A549 treated with Mapracorat at 1 μM for 4 hours (cell line): Measurements from ENCODE around the gene HMGCL. TPM values are rescaled to one million over a fixed set of nuclear protein-coding genes. Genes with fewer than 3 reads are reported as not detected.

ENCODE experiments used
- total RNA-seq: library from RNA; stranded (reverse); fragments of 200-300 nt; extraction: Qiagen RNA extraction; gene quantifications from 5 replicates; pipeline ENCODE4 v1.2.3, GENCODE V29; 2022

The HMGCL gene
- total RNA-seq = 12.1 to 14.9 TPM (median 13.5 TPM) in 5 replicates

GRCh38 chr1:23825076-23825761, at the start of gene HMGCL:
HMGCL (minus strand) TSS chr1:23825429; CDS start chr1:23825415, 14 bp downstream.

GRCh38 chr1:23867895-23868556, 42.8 kb upstream of the HMGCL start, which contains the start of gene FUCA1:
FUCA1 (minus strand) TSS chr1:23868290; CDS start chr1:23868286, 4 bp downstream.

GRCh38 chr1:23800400-23801337, 24.6 kb downstream of the HMGCL start, which contains the start of gene GALE:
GALE (minus strand) TSS chr1:23800754; CDS start chr1:23799007, 1,747 bp downstream.

GRCh38 chr1:23790696-23791515, 34.3 kb downstream of the HMGCL start, which contains the start of gene LYPLA2:
LYPLA2 (plus strand) TSS chr1:23791145; CDS start chr1:23792683, 1,538 bp downstream.

GRCh38 chr1:23777979-23778814, 47.0 kb downstream of the HMGCL start, which contains the start of gene PITHD1:
PITHD1 (plus strand) TSS chr1:23778418; CDS start chr1:23778516, 98 bp downstream.

Other genes starting within 250 kb of the HMGCL start
- gene RPL11, start 133.6 kb downstream of the HMGCL start, total RNA-seq = 1,312 to 1,595 TPM (median 1,410 TPM) in 5 replicates
- gene ELOA, start 82.0 kb downstream of the HMGCL start, total RNA-seq = 26.1 to 31.0 TPM (median 27.8 TPM) in 5 replicates
- 29.8 to 36.1 TPM (median 31.5 TPM) in 5 replicates for gene PITHD1, start 47.0 kb downstream of the HMGCL start, total RNA-seq
- gene LYPLA2, start 34.3 kb downstream of the HMGCL start, total RNA-seq = 54.7 to 57.9 TPM (median 55.0 TPM) in 5 replicates
- gene GALE, start 24.7 kb downstream of the HMGCL start, total RNA-seq = 69.6 to 81.9 TPM (median 76.4 TPM) in 5 replicates
- gene FUCA1, start 42.9 kb upstream of the HMGCL start, total RNA-seq = 9.4 to 11.7 TPM (median 9.9 TPM) in 5 replicates
- not detected in 5 replicates for gene CNR2, start 87.9 kb upstream of the HMGCL start, total RNA-seq
- 29.3 to 35.6 TPM (median 33.0 TPM) in 5 replicates for gene PNRC2, start 134.4 kb upstream of the HMGCL start, total RNA-seq
- gene SRSF10, start 154.9 kb upstream of the HMGCL start, total RNA-seq = 84.9 to 96.1 TPM (median 92.9 TPM) in 5 replicates